IMR-90 (cell line): ENCODE measurements around the gene NDUFS7. TPM values are rescaled to one million over a fixed set of nuclear protein-coding genes. Genes with fewer than 3 reads are reported as not detected.

Source experiments
- ATAC-seq: fragments of 200-7000 bp; cut with Tn5 transposase; 2 replicates; pipeline ENCODE4 v1.9.1; 2020; ENCODE audit warnings: low read depth, mild to moderate bottlenecking, moderate library complexity
- BruUV-seq: library from RNA; stranded (reverse); fragments of 400-500 nt; replicated peaks from 2 replicates; lab custom pipeline; 2021; lab: Mats Ljungman, UMichigan
- CTCF ChIA-PET: fragments of 300-600 bp; formaldehyde crosslinking; extraction: SDS; loops from one replicate; lab custom pipeline; 2021; ENCODE audit warnings: antibody characterized with exemption; lab: Yijun Ruan, JAX
- POLR2A ChIA-PET: fragments of 300-600 bp; sonication (Branson Sonifier 250); formaldehyde crosslinking; loops from one replicate; lab custom pipeline; 2022; ENCODE audit warnings: antibody characterized with exemption; ENCODE audit not compliant: unreplicated experiment; lab: Charles Lee
- DNase-seq: peaks from one replicate; pipeline ENCODE4 v3.0.0; 2013
- H2AFZ ChIP-seq: replicated peaks from 2 replicates; pipeline ENCODE3; 2013; ENCODE audit warnings: low read length, mild to moderate bottlenecking; ENCODE audit not compliant: poor library complexity
- H2AK5ac ChIP-seq: 2 replicates; pipeline ENCODE4 v1.6.1; 2013; ENCODE audit warnings: low read depth, low read length, inconsistent platforms
- H2AK9ac ChIP-seq: replicated peaks from 2 replicates; pipeline ENCODE3; 2013; ENCODE audit warnings: mild to moderate bottlenecking, low read depth, low read length, moderate library complexity; ENCODE audit not compliant: poor library complexity
- H2BK120ac ChIP-seq: 2 replicates; pipeline ENCODE4 v1.6.1; 2013; ENCODE audit warnings: low read depth, low read length, inconsistent platforms
- H2BK15ac ChIP-seq: 3 replicates; pipeline ENCODE4 v1.6.1; 2013; ENCODE audit warnings: low read depth, low read length, inconsistent platforms
- H2BK20ac ChIP-seq: 2 replicates; pipeline ENCODE4 v1.6.1; 2013; ENCODE audit warnings: low read depth, mild to moderate bottlenecking, inconsistent platforms, low read length, moderate library complexity
- H2BK5ac ChIP-seq: 2 replicates; pipeline ENCODE4 v1.6.1; 2013; ENCODE audit warnings: mild to moderate bottlenecking, low read depth, low read length, inconsistent platforms; ENCODE audit not compliant: poor library complexity, severe bottlenecking
- H3K14ac ChIP-seq: replicated peaks from 2 replicates; pipeline ENCODE4 v1.6.1; 2013; ENCODE audit warnings: low read depth, low read length, inconsistent platforms
- H3K18ac ChIP-seq: 2 replicates; pipeline ENCODE4 v1.6.1; 2013; ENCODE audit warnings: low read depth, low read length, control low read depth
- H3K23ac ChIP-seq: 2 replicates; pipeline ENCODE4 v1.6.1; 2013; ENCODE audit warnings: low read depth, low read length, inconsistent platforms
- H3K27ac ChIP-seq: 2 replicates; pipeline ENCODE4 v1.5.1; 2013; ENCODE audit warnings: mild to moderate bottlenecking, control low read depth, low read length; ENCODE audit not compliant: insufficient read depth
- H3K27me3 ChIP-seq: 2 replicates; pipeline ENCODE4 v1.6.1; 2013; ENCODE audit warnings: low read length; ENCODE audit not compliant: control insufficient read depth, insufficient read depth
- H3K36me3 ChIP-seq: 2 replicates; pipeline ENCODE4 v1.6.1; 2013; ENCODE audit warnings: low read length, mixed read lengths; ENCODE audit not compliant: control insufficient read depth, insufficient read depth
- H3K4ac ChIP-seq: 2 replicates; pipeline ENCODE4 v1.6.1; 2013; ENCODE audit warnings: low read depth, low read length, inconsistent platforms
- H3K4me1 ChIP-seq: 2 replicates; pipeline ENCODE4 v1.6.1; 2013; ENCODE audit warnings: low read length, mixed read lengths; ENCODE audit not compliant: control insufficient read depth, insufficient read depth
- H3K4me2 ChIP-seq: 2 replicates; pipeline ENCODE4 v1.6.1; 2013; ENCODE audit warnings: low read depth, mild to moderate bottlenecking, control low read depth, low read length, moderate library complexity
- H3K4me3 ChIP-seq: 2 replicates; pipeline ENCODE4 v1.5.1; 2013; ENCODE audit warnings: low read depth, mild to moderate bottlenecking, control low read depth, low read length, moderate library complexity; ENCODE audit not compliant: insufficient read depth
- H3K56ac ChIP-seq: 2 replicates; pipeline ENCODE4 v1.6.1; 2013; ENCODE audit warnings: low read length, inconsistent platforms; ENCODE audit not compliant: insufficient read depth; ENCODE audit errors: extremely low read depth
- H3K79me1 ChIP-seq, 2 experiments: 2 replicates each; pipeline ENCODE4 v1.6.1; 2013; ENCODE audit warnings: low read length in 2 of 2, inconsistent platforms in 1 of 2, low read depth in 1 of 2
- H3K9ac ChIP-seq: 2 replicates; pipeline ENCODE4 v1.6.1; 2013; ENCODE audit warnings: low read depth, low read length, control low read depth
- H3K9me1 ChIP-seq: 2 replicates; pipeline ENCODE4 v1.6.1; 2013; ENCODE audit warnings: low read length, inconsistent platforms; ENCODE audit not compliant: insufficient read depth
- H3K9me3 ChIP-seq: 2 replicates; pipeline ENCODE4 v1.6.1; 2013; ENCODE audit warnings: low read length; ENCODE audit not compliant: control insufficient read depth, insufficient read depth
- H4K20me1 ChIP-seq: 2 replicates; pipeline ENCODE4 v1.6.1; 2013; ENCODE audit warnings: low read length, inconsistent platforms; ENCODE audit not compliant: insufficient read depth
- H4K5ac ChIP-seq: 2 replicates; pipeline ENCODE4 v1.6.1; 2013; ENCODE audit warnings: mild to moderate bottlenecking, low read depth, low read length, control low read depth
- H4K8ac ChIP-seq, 2 experiments: 2 replicates each; pipeline ENCODE4 v1.6.1; 2013; ENCODE audit warnings: low read depth in 2 of 2, low read length in 2 of 2, control low read depth in 1 of 2, inconsistent platforms in 1 of 2
- H4K91ac ChIP-seq: 2 replicates; pipeline ENCODE4 v1.6.1; 2013; ENCODE audit warnings: low read depth, low read length, inconsistent platforms; ENCODE audit not compliant: insufficient read depth
- BHLHE40 ChIP-seq: fragments of 150-350 bp; IDR thresholded peaks from 2 replicates; pipeline ENCODE4 v1.6.1; 2016; ENCODE audit warnings: mild to moderate bottlenecking, low read depth, low read length
- CEBPB ChIP-seq: IDR thresholded peaks from 2 replicates; pipeline ENCODE4 v1.6.1; 2012; ENCODE audit warnings: low read depth, low read length, improper control_type of control experiment
- CHD1 ChIP-seq: IDR thresholded peaks from 2 replicates; pipeline ENCODE4 v1.6.1; 2012; ENCODE audit warnings: low read depth, low read length, improper control_type of control experiment
- CTCF ChIP-seq: conservative IDR thresholded peaks from 2 replicates; pipeline ENCODE4 v1.5.1; 2012; ENCODE audit warnings: mild to moderate bottlenecking, low read depth, low read length, improper control_type of control experiment
- ELK1 ChIP-seq: fragments of 150-350 bp; IDR thresholded peaks from 2 replicates; pipeline ENCODE4 v1.6.1; 2016; ENCODE audit warnings: low read depth, mild to moderate bottlenecking, low read length, moderate library complexity, borderline replicate concordance
- FOS ChIP-seq: fragments of 150-350 bp; IDR thresholded peaks from 2 replicates; pipeline ENCODE4 v1.6.1; 2016; ENCODE audit warnings: low read depth, low read length
- MAZ ChIP-seq: IDR thresholded peaks from 2 replicates; pipeline ENCODE4 v1.6.1; 2012; ENCODE audit warnings: low read depth, mild to moderate bottlenecking, low read length, improper control_type of control experiment, moderate library complexity, borderline replicate concordance
- MXI1 ChIP-seq: IDR thresholded peaks from 2 replicates; pipeline ENCODE4 v1.6.1; 2012; ENCODE audit warnings: low read depth, mild to moderate bottlenecking, low read length, moderate library complexity, borderline replicate concordance
- NFE2L2 ChIP-seq: fragments of 150-350 bp; IDR thresholded peaks from 2 replicates; pipeline ENCODE4 v1.6.1; 2016; ENCODE audit warnings: low read depth, mild to moderate bottlenecking, low read length
- POLR2A ChIP-seq: IDR thresholded peaks from 2 replicates; pipeline ENCODE4 v1.6.1; 2012; ENCODE audit warnings: mild to moderate bottlenecking, low read depth, low read length
- RCOR1 ChIP-seq: IDR thresholded peaks from 2 replicates; pipeline ENCODE4 v1.6.1; 2012; ENCODE audit warnings: mild to moderate bottlenecking, low read length, improper control_type of control experiment; ENCODE audit not compliant: insufficient replicate concordance
- RFX5 ChIP-seq: IDR thresholded peaks from 2 replicates; pipeline ENCODE4 v1.8.0; 2012; ENCODE audit warnings: low read depth, mild to moderate bottlenecking, low read length, moderate library complexity
- SMC3 ChIP-seq: fragments of 150-350 bp; IDR thresholded peaks from 2 replicates; pipeline ENCODE4 v1.6.1; 2016; ENCODE audit warnings: low read depth, mild to moderate bottlenecking, antibody characterized with exemption, low read length, moderate library complexity
- USF2 ChIP-seq: fragments of 150-350 bp; IDR thresholded peaks from 2 replicates; pipeline ENCODE4 v1.6.1; 2017; ENCODE audit warnings: mild to moderate bottlenecking, antibody characterized with exemption, low read length, low read depth
- WGBS, 2 experiments: methylation state at CpG; one replicate each; pipeline versions ENCODE4 v1.1.5 to v1.1.7; 2013; ENCODE audit warnings: missing lambda C conversion rate in 2 of 2; ENCODE audit not compliant: insufficient read length in 1 of 2; ENCODE audit errors: extremely low coverage in 2 of 2; 5-methylcytosine and 5-hydroxymethylcytosine counted together
- dilution Hi-C: fragments of 300-500 bp; cut with HindIII; formaldehyde crosslinking; loops from one replicate; pipeline ENCODE4 v1.14.3; 2018; ENCODE audit warnings: low sequenced_read_pairs; ENCODE audit not compliant: unreplicated experiment
- in situ Hi-C: fragments of 300-500 bp; cut with MboI; formaldehyde crosslinking; loops from 3 replicates; pipeline ENCODE4 v1.14.3; 2019; ENCODE audit warnings: low sequenced_read_pairs, inconsistent platforms, mixed read lengths
- intact Hi-C: fragments of 100-400 bp; cut with micrococcal nuclease; formaldehyde crosslinking; loops from 2 replicates; pipeline ENCODE4 v1.10.0; 2022
- polyA plus RNA-seq, 3 experiments: library from polyadenylated mRNA; depleted of rRNA; stranded (reverse); fragments of >200 nt; gene quantifications; 2 replicates each; pipeline ENCODE4 v1.2.3, GENCODE V29; 2012; ENCODE audit warnings: low replicate concordance in 1 of 3
- total RNA-seq: library from RNA; depleted of rRNA; stranded (reverse); fragments of >200 nt; gene quantifications from 2 replicates; pipeline ENCODE4 v1.2.3, GENCODE V29; 2012

Gene NDUFS7
- total and polyA plus RNA-seq, 2 of the 4 experiments (the other 2 are of a cell fraction), result 60.8 to 136 TPM

GRCh38 chr19:1387684-1388636 lies 4.3 kb downstream of the NDUFS7 start:
- no peaks in the 10 kb centered on the region for H3K4me1 ChIP-seq
- no peak overlapping the region for H3K23ac ChIP-seq
- H4K20me1 ChIP-seq, result peaks cover 5% of the 10 kb centered on the region
- H3K27ac ChIP-seq, result no peak overlapping the region
- H3K4me3 ChIP-seq, result no peak overlapping the region
- WGBS, 2 experiments, result 82% methylated on average over 6 of the region's 45 CpGs; no CpG with 5 or more reads in 1 of the 2 experiments
- H2BK5ac ChIP-seq, result no peak overlapping the region
- no peak overlapping the region for H3K4ac ChIP-seq
- H2AK9ac ChIP-seq, result no peak overlapping the region
- no peak overlapping the region for H3K56ac ChIP-seq
- H3K14ac ChIP-seq, result no peak overlapping the region
- no peak overlapping the region for H2AFZ ChIP-seq
- DNase-seq (no peak), ATAC-seq (no peak)
- H2BK120ac ChIP-seq, result no peak overlapping the region
- BruUV-seq, result no TSS peak
- intact Hi-C loops, result no loop called here
- no peak overlapping the region for H3K18ac ChIP-seq
- dilution Hi-C loops, result no loop called here
- H3K36me3 ChIP-seq, result peaks cover 20% of the 10 kb centered on the region
- H3K9ac ChIP-seq, result no peak overlapping the region
- peaks cover 4% of the 10 kb centered on the region; the same call in 1 of the 2 replicates for H3K9me1 ChIP-seq
- ChIA-PET CTCF (no interaction called here), POLR2A (no interaction called here)
- peaks cover 9 to 44% of the 10 kb centered on the region in 2 experiments; a peak in 3 of 4 replicates for H3K79me1 ChIP-seq
- no peaks in the 10 kb centered on the region for H3K9me3 ChIP-seq
- no peak overlapping the region for H2BK20ac ChIP-seq
- H2BK15ac ChIP-seq, result no peak overlapping the region
- H4K8ac ChIP-seq, result no peak overlapping the region
- H2AK5ac ChIP-seq, result no peak overlapping the region
- no peaks in the 10 kb centered on the region for H3K27me3 ChIP-seq
- H4K91ac ChIP-seq, result no peak overlapping the region
- no peak overlapping the region for H3K4me2 ChIP-seq
- no peak overlapping the region for H4K5ac ChIP-seq
- in situ Hi-C loops, result no loop called here
- TF ChIP-seq CHD1 (no peak), ELK1 (no peak), MXI1 (no peak), POLR2A (no peak), CEBPB (no peak), MAZ (no peak), USF2 (no peak), CTCF (no peak), RCOR1 (no peak), RFX5 (no peak), BHLHE40 (no peak), NFE2L2 (no peak), SMC3 (no peak), FOS (no peak)
